Fibroblast of gingiva (primary cell): ENCODE measurements around the gene CXCL16.

Source experiments
- DNase-seq: peaks from one replicate; pipeline ENCODE4 v3.0.0-alpha.2; 2011; ENCODE audit warnings: low read depth

CXCL16 gene

GRCh38 chr17:4739122-4740024, at the start of gene CXCL16, which contains the start of gene ZMYND15:
TSS of gene CXCL16 (minus strand) at chr17:4739928. CDS start at chr17:4739339, 589 bp downstream.
TSS of gene ZMYND15 (plus strand) at chr17:4739833. CDS start at chr17:4740549, 716 bp downstream.
- peak; percentile 13 for DNase-seq

- no peak for DNase-seq
These were observed 49.3 kb upstream of the CXCL16 start, which contains the start of gene GLTPD2 for GRCh38 chr17:4788807-4789700. TSS of gene GLTPD2 (plus strand) at chr17:4788964. CDS start at chr17:4789012, 48 bp downstream.

- DNase-seq, result peak; percentile 58
These were observed 48.6 kb upstream of the CXCL16 start for GRCh38 chr17:4788159-4788806.

GRCh38 chr17:4786516-4786915, 46.8 kb upstream of the CXCL16 start:
- no peak for DNase-seq

- DNase-seq, result peak; percentile 32
These were observed 46.4 kb upstream of the CXCL16 start, which contains the start of gene VMO1 for GRCh38 chr17:4786106-4786511. TSS of gene VMO1 (minus strand) at chr17:4786364. CDS start at chr17:4786352, 12 bp downstream.

- DNase-seq, result no peak
These were observed 45.8 kb upstream of the CXCL16 start for GRCh38 chr17:4785311-4786105.

- DNase-seq, result no peak
These were observed 42.9 kb upstream of the CXCL16 start for GRCh38 chr17:4782652-4783051.

- DNase-seq, result no peak
These were observed 40.7 kb upstream of the CXCL16 start for GRCh38 chr17:4780325-4780955.

GRCh38 chr17:4777969-4778760, 38.4 kb upstream of the CXCL16 start:
- no peak for DNase-seq

GRCh38 chr17:4772235-4772613, 32.5 kb upstream of the CXCL16 start:
- no peak for DNase-seq

- DNase-seq, result no peak
These were observed 31.9 kb upstream of the CXCL16 start, which contains the start of gene TM4SF5 for GRCh38 chr17:4771519-4772234. TSS of gene TM4SF5 (plus strand) at chr17:4771886. CDS start at chr17:4771923, 37 bp downstream.

GRCh38 chr17:4769628-4770027, 29.9 kb upstream of the CXCL16 start:
- no peak for DNase-seq

GRCh38 chr17:4768298-4768697, 28.6 kb upstream of the CXCL16 start:
- no peak for DNase-seq

- no peak for DNase-seq
These were observed 27.0 kb upstream of the CXCL16 start for GRCh38 chr17:4766723-4767122.

GRCh38 chr17:4766201-4766600, 26.5 kb upstream of the CXCL16 start:
- peak; percentile 70 for DNase-seq

- DNase-seq, result no peak
These were observed 24.9 kb upstream of the CXCL16 start for GRCh38 chr17:4764595-4764994.

- DNase-seq, result no peak
These were observed 20.1 kb upstream of the CXCL16 start for GRCh38 chr17:4759776-4760236.

- no peak for DNase-seq
These were observed 13.7 kb upstream of the CXCL16 start for GRCh38 chr17:4753392-4753791.

GRCh38 chr17:4751932-4752331, 12.2 kb upstream of the CXCL16 start:
- peak; percentile 9 for DNase-seq
